Embryonic facial prominence (tissue), 1 donor: ENCODE results near the gene METTL6.
"Not testable (repeated sequence)": the region's sequence is repeated elsewhere in the genome, so short reads cannot be mapped to it uniquely, and the experiment has no call there.

Experiments used
- DNase-seq: peaks from one replicate; pipeline ENCODE4 v3.0.0-alpha.2; 2016; ENCODE audit errors: extremely low spot score

The METTL6 gene

GRCh38 chr3:15427182-15427880 is at the start of gene METTL6, which contains the start of gene EAF1:
Gene METTL6 (minus strand): TSS chr3:15427544. CDS start chr3:15426511, 1,033 bp downstream.
Gene EAF1 (plus strand): TSS chr3:15427598. CDS start chr3:15427780, 182 bp downstream.
- peak; percentile 42 for DNase-seq

GRCh38 chr3:15476378-15476777 is 49.0 kb upstream of the METTL6 start:
- no peak for DNase-seq

GRCh38 chr3:15475161-15475560 is 47.8 kb upstream of the METTL6 start:
- DNase-seq = no peak

- no peak for DNase-seq
These were observed 44.5 kb upstream of the METTL6 start for GRCh38 chr3:15471861-15472260.

GRCh38 chr3:15470849-15471248 is 43.5 kb upstream of the METTL6 start:
- DNase-seq = no peak

- no peak for DNase-seq
These were observed 42.9 kb upstream of the METTL6 start for GRCh38 chr3:15470261-15470660.

- DNase-seq = no peak
These were observed 40.2 kb upstream of the METTL6 start for GRCh38 chr3:15467227-15468181.

GRCh38 chr3:15465876-15466585 is 38.7 kb upstream of the METTL6 start:
- DNase-seq = no peak

- no peak for DNase-seq
These were observed 35.1 kb upstream of the METTL6 start for GRCh38 chr3:15462451-15462850.

- DNase-seq = no peak
These were observed 33.7 kb upstream of the METTL6 start for GRCh38 chr3:15460891-15461531.

GRCh38 chr3:15458212-15458780 is 31.0 kb upstream of the METTL6 start:
- no peak for DNase-seq

GRCh38 chr3:15456915-15457314 is 29.6 kb upstream of the METTL6 start:
- not testable (repeated sequence) for DNase-seq

- no peak for DNase-seq
These were observed 29.0 kb upstream of the METTL6 start for GRCh38 chr3:15456321-15456720.

- DNase-seq = no peak
These were observed 28.4 kb upstream of the METTL6 start for GRCh38 chr3:15455756-15456155.

- no peak for DNase-seq
These were observed 27.6 kb upstream of the METTL6 start for GRCh38 chr3:15454965-15455364.

- no peak for DNase-seq
These were observed 26.8 kb upstream of the METTL6 start for GRCh38 chr3:15453991-15454625.

- DNase-seq = no peak
These were observed 26.2 kb upstream of the METTL6 start for GRCh38 chr3:15453501-15453900.

GRCh38 chr3:15452961-15453360 is 25.6 kb upstream of the METTL6 start:
- DNase-seq = no peak

GRCh38 chr3:15452156-15452555 is 24.8 kb upstream of the METTL6 start:
- DNase-seq = no peak

- no peak for DNase-seq
These were observed 24.1 kb upstream of the METTL6 start for GRCh38 chr3:15451216-15452113.
